ENCODE data around the gene PPARG.

The PPARG gene

DNA sequence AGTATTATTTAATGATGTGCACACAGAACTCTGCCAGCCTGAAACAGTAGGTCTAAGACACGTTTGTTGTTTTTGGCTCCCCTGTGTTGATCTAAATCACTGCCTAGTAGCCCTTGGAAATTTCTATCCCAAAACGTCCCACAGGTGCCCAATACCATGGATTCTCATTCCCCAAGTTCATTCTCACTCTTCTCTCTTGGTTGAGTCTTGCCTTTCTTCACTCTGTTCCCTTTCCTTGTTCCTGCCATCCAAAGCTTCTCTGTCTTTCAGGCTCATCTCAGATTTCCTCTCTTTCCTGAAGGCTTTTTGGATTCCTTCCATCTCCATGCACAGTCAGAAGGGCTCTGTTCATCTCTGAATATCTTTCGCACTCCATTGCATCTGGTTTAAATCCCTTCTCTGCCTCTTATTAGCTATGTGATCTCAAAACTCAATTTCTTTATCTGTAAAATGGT is 54.2 kb downstream of the PPARG start:
- no peak for DNase-seq (ENCODE audit: low read depth in 2 of 2)

DNA sequence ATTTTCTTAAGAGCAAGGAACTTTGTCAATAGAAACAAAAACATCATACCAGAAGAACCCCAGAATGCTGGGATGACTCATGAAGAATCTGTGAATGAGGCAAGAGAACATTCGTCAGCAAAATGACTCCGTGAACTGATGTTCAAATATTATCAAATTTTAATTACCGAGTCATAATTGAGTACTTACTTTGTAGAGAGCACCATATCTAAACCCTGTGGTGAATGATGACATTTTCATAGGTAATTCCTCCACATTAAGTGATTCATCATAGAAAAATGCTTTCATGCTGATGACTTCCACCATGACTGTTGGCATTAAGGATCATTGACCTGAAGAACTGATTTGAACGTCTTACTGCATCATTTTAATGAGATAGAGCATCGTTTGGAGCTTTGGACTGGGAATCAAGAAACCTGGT is 56.3 kb downstream of the PPARG start:
- no peak for DNase-seq (ENCODE audit: low read depth in 2 of 2)

GRCh38 chr3:12345584-12346494 is 57.0 kb downstream of the PPARG start:
- DNase-seq (ENCODE audit: low read depth in 2 of 2) = no peak

- DNase-seq (ENCODE audit: low read depth in 2 of 2) = no peak
These were observed 58.4 kb downstream of the PPARG start for GRCh38 chr3:12347301-12347700.

- DNase-seq (ENCODE audit: low read depth in 2 of 2) = no peak
These were observed 61.3 kb downstream of the PPARG start for GRCh38 chr3:12349895-12350811.

DNA sequence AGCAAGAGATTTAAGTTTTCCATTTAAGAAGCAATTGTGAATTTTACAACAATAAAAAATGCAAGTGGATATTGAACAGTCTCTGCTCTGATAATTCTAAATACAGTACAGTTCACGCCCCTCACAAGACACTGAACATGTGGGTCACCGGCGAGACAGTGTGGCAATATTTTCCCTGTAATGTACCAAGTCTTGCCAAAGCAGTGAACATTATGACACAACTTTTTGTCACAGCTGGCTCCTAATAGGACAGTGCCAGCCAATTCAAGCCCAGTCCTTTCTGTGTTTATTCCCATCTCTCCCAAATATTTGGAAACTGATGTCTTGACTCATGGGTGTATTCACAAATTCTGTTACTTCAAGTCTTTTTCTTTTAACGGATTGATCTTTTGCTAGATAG is 62.3 kb downstream of the PPARG start:
- DNase-seq (ENCODE audit: low read depth in 2 of 2) = no peak

- no peak for DNase-seq (ENCODE audit: low read depth in 2 of 2)
These were observed 63.4 kb downstream of the PPARG start for GRCh38 chr3:12352253-12352652.

- no peak for DNase-seq (ENCODE audit: low read depth in 2 of 2)
These were observed 63.9 kb downstream of the PPARG start for GRCh38 chr3:12352755-12353154.

GRCh38 chr3:12353796-12354525 is 65.1 kb downstream of the PPARG start:
- DNase-seq (ENCODE audit: low read depth in 2 of 2) = no peak

DNA sequence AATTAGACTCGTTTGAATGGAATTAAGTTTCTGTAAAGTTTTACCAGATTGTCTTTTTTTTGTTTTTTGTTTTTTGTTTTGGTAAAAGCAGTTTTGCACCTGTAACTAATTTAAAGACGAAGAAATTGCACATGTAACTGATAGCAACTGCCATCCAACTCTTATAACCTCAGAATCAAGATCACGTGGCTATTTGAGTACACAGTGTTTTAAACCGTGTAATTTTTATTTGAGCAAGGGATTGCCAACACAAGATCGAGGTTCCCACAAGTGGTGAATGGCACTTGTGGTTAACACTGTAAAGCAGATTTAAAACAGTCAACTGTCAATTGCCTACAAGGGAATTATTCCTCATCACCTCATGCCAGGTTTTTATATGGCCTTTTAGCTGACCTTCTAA is 67.3 kb downstream of the PPARG start:
- DNase-seq (ENCODE audit: low read depth in 2 of 2) = no peak

DNA sequence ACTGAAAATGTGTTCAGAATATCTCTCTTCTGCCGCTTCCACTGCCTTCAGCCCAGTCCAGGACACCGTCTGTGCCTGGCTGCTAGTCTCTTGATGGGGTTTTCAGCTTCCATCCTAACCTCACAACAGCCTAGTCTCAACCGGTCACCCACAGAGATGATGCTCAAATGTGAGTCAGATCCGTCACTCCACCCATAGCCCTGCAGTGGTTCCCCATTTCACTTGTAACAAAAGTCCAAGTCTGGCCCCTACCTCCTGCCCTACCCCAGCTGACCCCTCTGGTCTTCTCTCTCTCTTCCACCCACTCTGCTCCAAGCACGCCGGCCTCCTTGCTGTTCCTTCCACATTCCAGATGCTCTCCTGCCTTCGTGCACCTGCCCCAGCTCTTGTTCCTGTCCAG is 68.1 kb downstream of the PPARG start:
- no peak for DNase-seq (ENCODE audit: low read depth in 2 of 2)

- no peak for DNase-seq (ENCODE audit: low read depth in 2 of 2)
These were observed 68.6 kb downstream of the PPARG start for GRCh38 chr3:12357456-12357855.

DNA sequence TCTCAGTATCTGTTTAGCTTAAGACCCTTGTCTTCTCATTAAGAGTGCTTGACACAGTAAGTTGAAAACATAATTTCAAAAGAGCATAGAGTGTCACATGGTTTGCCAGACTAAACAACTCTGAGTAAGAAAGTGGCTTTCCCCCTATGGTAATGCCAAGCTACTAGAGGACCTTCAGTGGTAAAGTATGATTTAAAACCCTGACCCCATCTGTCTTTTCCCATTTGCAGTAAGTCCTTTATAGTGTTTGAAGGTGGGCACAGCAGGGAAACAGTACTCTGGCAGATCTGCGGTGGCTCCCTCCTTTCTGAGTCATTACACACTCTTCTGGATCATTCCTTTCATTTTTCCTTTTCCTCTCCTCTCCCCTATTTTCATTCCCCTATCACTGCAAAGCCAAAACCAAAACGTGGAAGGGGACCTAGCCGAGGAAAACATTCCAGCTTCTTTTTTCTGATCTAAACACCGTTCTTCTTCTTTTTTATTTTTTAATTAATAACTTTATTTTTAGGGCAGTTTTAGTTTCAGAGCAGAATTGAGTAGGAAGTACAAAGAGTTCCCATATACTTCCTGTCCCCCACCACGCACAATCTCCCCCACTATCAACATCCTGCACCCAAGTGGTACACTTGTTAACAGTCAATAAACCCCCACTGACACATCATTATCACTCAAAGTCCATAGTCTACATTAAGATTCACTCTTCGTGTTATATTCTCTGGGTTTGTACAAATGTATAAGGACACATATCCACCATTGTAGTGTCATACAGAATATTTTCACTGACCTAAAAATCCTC is 74.7 kb downstream of the PPARG start:
- DNase-seq (ENCODE audit: low read depth in 2 of 2) = no peak

DNA sequence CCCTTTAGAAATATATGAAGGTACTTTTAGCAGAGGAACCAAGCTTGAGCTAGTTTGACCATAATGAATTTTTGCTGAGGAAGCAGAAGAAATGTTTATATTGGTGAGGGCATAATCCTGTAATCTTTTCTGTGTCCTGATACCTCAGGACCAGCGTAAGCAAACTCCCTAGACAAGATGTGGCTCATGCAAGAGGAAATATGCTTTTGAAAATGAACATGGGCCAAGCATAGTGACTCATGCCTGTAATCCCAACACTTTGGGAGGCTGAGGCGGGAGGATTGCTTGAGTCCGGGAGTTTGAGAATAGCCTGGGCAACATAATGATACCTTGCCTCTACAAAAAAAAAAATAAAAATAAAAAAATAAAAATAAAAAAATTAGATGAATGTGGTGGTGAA is 78.5 kb downstream of the PPARG start:
- DNase-seq (ENCODE audit: low read depth in 2 of 2) = no peak

- no peak for DNase-seq (ENCODE audit: low read depth in 2 of 2)
These were observed 80.2 kb downstream of the PPARG start for GRCh38 chr3:12369029-12369428.

GRCh38 chr3:12369598-12369997 is 80.7 kb downstream of the PPARG start:
- DNase-seq (ENCODE audit: low read depth in 2 of 2) = no peak

- DNase-seq (ENCODE audit: low read depth in 2 of 2) = no peak
These were observed 81.9 kb downstream of the PPARG start for GRCh38 chr3:12370758-12371157.

- no peak for DNase-seq (ENCODE audit: low read depth in 2 of 2)
These were observed 82.8 kb downstream of the PPARG start for GRCh38 chr3:12371525-12372140.

GRCh38 chr3:12372741-12373280 is 83.9 kb downstream of the PPARG start:
- no peak for DNase-seq (ENCODE audit: low read depth in 2 of 2)

GRCh38 chr3:12375572-12375971 is 86.7 kb downstream of the PPARG start:
- no peak for DNase-seq (ENCODE audit: low read depth in 2 of 2)
